HCT116 (cell line): ENCODE results near the gene KRT82.

Experiments used
- CBX3 ChIP-seq: IDR thresholded peaks from 2 replicates; pipeline ENCODE4 v1.6.1; 2012; ENCODE audit warnings: low read depth
- EZH2phosphoT487 ChIP-seq: fragments of 200-600 bp; IDR thresholded peaks from 2 replicates; pipeline ENCODE4 v1.6.1; 2018; ENCODE audit warnings: antibody characterized with exemption, borderline replicate concordance
- POLR2A ChIP-seq: IDR thresholded peaks from 2 replicates; pipeline ENCODE4 v1.7.0; 2011; ENCODE audit warnings: borderline replicate concordance; ENCODE audit not compliant: insufficient read depth, insufficient read length; ENCODE audit errors: extremely low read depth
- SP1 ChIP-seq: IDR thresholded peaks from 2 replicates; pipeline ENCODE4 v1.6.1; 2012; ENCODE audit warnings: low read depth
- TF ChIP-seq, protein P1 (sequence below), 3 experiments: fragments of 200-600 bp in 1 of 3; sonication (generic) in 1 of 3; IDR thresholded peaks in 2 of 3; conservative IDR thresholded peaks in 1 of 3; 2 replicates each; pipeline ENCODE4 v1.5.1; 2012 to 2017; ENCODE audit warnings: low read depth in 2 of 3, low read length in 2 of 3, antibody characterized with exemption in 1 of 3, borderline replicate concordance in 1 of 3, control low read depth in 1 of 3, mild to moderate bottlenecking in 1 of 3, mixed read lengths in 1 of 3, mixed run types in 1 of 3, moderate library complexity in 1 of 3; ENCODE audit not compliant: insufficient read depth in 1 of 3
- TF ChIP-seq, protein P2 (sequence below): IDR thresholded peaks from 2 replicates; pipeline ENCODE4 v1.6.1; 2012
- TF ChIP-seq, protein P3 (sequence below): IDR thresholded peaks from 2 replicates; pipeline ENCODE4 v1.6.1; 2012

DNA sequence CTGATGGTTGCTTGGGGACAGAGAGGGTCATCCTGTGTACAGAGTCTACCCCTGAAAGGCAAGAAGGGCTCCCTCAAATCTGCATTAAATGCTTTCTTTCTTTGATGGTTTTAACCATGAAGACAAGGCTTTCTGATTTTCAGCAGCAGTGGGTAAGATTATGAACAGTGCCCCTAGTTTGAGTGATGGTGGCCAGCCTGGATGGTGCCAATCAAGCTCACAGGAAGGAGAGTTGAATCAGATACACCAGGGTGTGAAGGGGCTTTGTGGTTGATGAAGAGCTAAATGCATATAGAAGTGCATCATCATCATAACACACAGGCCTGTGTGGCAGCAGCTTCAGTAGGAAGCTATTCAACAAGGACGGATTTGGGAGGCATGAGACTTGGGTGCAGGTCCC is 44.6 kb downstream of the KRT82 start:
- TF ChIP-seq, protein P1, sequence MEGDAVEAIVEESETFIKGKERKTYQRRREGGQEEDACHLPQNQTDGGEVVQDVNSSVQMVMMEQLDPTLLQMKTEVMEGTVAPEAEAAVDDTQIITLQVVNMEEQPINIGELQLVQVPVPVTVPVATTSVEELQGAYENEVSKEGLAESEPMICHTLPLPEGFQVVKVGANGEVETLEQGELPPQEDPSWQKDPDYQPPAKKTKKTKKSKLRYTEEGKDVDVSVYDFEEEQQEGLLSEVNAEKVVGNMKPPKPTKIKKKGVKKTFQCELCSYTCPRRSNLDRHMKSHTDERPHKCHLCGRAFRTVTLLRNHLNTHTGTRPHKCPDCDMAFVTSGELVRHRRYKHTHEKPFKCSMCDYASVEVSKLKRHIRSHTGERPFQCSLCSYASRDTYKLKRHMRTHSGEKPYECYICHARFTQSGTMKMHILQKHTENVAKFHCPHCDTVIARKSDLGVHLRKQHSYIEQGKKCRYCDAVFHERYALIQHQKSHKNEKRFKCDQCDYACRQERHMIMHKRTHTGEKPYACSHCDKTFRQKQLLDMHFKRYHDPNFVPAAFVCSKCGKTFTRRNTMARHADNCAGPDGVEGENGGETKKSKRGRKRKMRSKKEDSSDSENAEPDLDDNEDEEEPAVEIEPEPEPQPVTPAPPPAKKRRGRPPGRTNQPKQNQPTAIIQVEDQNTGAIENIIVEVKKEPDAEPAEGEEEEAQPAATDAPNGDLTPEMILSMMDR (IDR thresholded peaks at IDR 0.05 in 2 of 3, conservative IDR thresholded peaks at IDR 0.05 in 1 of 3; ENCODE audit: borderline replicate concordance in 1 of 3, insufficient read depth in 1 of 3, low read depth in 2 of 3, low read length in 2 of 3) = no peak
- TF ChIP-seq CBX3 (no peak), EZH2phosphoT487 (no peak), SP1 (no peak), POLR2A (no peak)
- TF ChIP-seq, protein P2, sequence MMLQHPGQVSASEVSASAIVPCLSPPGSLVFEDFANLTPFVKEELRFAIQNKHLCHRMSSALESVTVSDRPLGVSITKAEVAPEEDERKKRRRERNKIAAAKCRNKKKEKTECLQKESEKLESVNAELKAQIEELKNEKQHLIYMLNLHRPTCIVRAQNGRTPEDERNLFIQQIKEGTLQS = no peak
- TF ChIP-seq, protein P3, sequence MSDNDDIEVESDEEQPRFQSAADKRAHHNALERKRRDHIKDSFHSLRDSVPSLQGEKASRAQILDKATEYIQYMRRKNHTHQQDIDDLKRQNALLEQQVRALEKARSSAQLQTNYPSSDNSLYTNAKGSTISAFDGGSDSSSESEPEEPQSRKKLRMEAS = no peak
